Trophoblast cell (in vitro differentiated cells and primary cell): ENCODE results near the gene HSPH1.

Source experiments
- DNase-seq, 2 donors: peaks; one replicate each; pipeline ENCODE4 v3.0.0-alpha.2; 2016
- H2AFZ ChIP-seq: 2 replicates; pipeline ENCODE4 v1.6.1; 2013; ENCODE audit warnings: low read length, moderate library complexity, mild to moderate bottlenecking; ENCODE audit not compliant: insufficient read depth, poor library complexity
- H2AK5ac ChIP-seq: 2 replicates; pipeline ENCODE4 v1.6.1; 2013; ENCODE audit warnings: mild to moderate bottlenecking, low read length
- H2BK120ac ChIP-seq: 2 replicates; pipeline ENCODE4 v1.6.1; 2013; ENCODE audit warnings: low read length, mild to moderate bottlenecking, moderate library complexity; ENCODE audit not compliant: insufficient read depth, poor library complexity
- H2BK12ac ChIP-seq: 2 replicates; pipeline ENCODE4 v1.6.1; 2013; ENCODE audit warnings: mild to moderate bottlenecking, low read length, moderate library complexity
- H2BK5ac ChIP-seq: 2 replicates; pipeline ENCODE4 v1.6.1; 2013; ENCODE audit warnings: low read length, low read depth, moderate library complexity, mild to moderate bottlenecking; ENCODE audit not compliant: poor library complexity
- H3K14ac ChIP-seq: 2 replicates; pipeline ENCODE4 v1.6.1; 2013; ENCODE audit warnings: mild to moderate bottlenecking, low read length
- H3K18ac ChIP-seq: 2 replicates; pipeline ENCODE4 v1.6.1; 2013; ENCODE audit warnings: mild to moderate bottlenecking, low read length
- H3K23ac ChIP-seq: 2 replicates; pipeline ENCODE4 v1.6.1; 2013; ENCODE audit warnings: low read length
- H3K27ac ChIP-seq: 2 replicates; pipeline ENCODE4 v1.5.1; 2013; ENCODE audit warnings: low read depth, mild to moderate bottlenecking, inconsistent platforms, low read length, moderate library complexity
- H3K27me3 ChIP-seq: 2 replicates; pipeline ENCODE4 v1.6.1; 2013; ENCODE audit warnings: inconsistent platforms, mild to moderate bottlenecking, low read length, moderate library complexity; ENCODE audit not compliant: insufficient read depth
- H3K36me3 ChIP-seq, 2 experiments: 1 replicate in 1 of 2; 2 replicates in 1 of 2; pipeline ENCODE4 v1.6.1; 2013; ENCODE audit warnings: low read length in 2 of 2, mild to moderate bottlenecking in 2 of 2, moderate library complexity in 1 of 2; ENCODE audit not compliant: insufficient read depth in 2 of 2, control insufficient read depth in 1 of 2
- H3K4ac ChIP-seq: 2 replicates; pipeline ENCODE4 v1.6.1; 2013; ENCODE audit warnings: low read depth, mild to moderate bottlenecking, low read length, moderate library complexity
- H3K4me1 ChIP-seq, 2 experiments: 1 replicate in 1 of 2; 2 replicates in 1 of 2; pipeline ENCODE4 v1.6.1; 2013; ENCODE audit warnings: low read length in 2 of 2, mild to moderate bottlenecking in 2 of 2, moderate library complexity in 1 of 2; ENCODE audit not compliant: insufficient read depth in 2 of 2, control insufficient read depth in 1 of 2
- H3K4me2 ChIP-seq: 2 replicates; pipeline ENCODE4 v1.6.1; 2013; ENCODE audit warnings: inconsistent platforms, mild to moderate bottlenecking, low read length, moderate library complexity
- H3K4me3 ChIP-seq: 2 replicates; pipeline ENCODE4 v1.5.1; 2013; ENCODE audit warnings: mild to moderate bottlenecking, low read depth, low read length, inconsistent platforms
- H3K79me1 ChIP-seq: one replicate; pipeline ENCODE4 v1.6.1; 2013; ENCODE audit warnings: low read length
- H3K79me2 ChIP-seq: 2 replicates; pipeline ENCODE4 v1.6.1; 2013; ENCODE audit warnings: low read length, mild to moderate bottlenecking; ENCODE audit not compliant: control insufficient read depth, insufficient read depth, poor library complexity
- H3K9ac ChIP-seq: 2 replicates; pipeline ENCODE4 v1.6.1; 2013; ENCODE audit warnings: mild to moderate bottlenecking, low read length
- H3K9me3 ChIP-seq: 2 replicates; pipeline ENCODE4 v1.6.1; 2013; ENCODE audit warnings: low read depth, mild to moderate bottlenecking, control low read depth, inconsistent platforms, low read length; ENCODE audit not compliant: insufficient read depth
- H4K12ac ChIP-seq: 2 replicates; pipeline ENCODE4 v1.6.1; 2013; ENCODE audit warnings: low read depth, mild to moderate bottlenecking, low read length, moderate library complexity
- H4K8ac ChIP-seq: 2 replicates; pipeline ENCODE4 v1.6.1; 2013; ENCODE audit warnings: low read depth, mild to moderate bottlenecking, low read length, moderate library complexity
- H4K91ac ChIP-seq: one replicate; pipeline ENCODE4 v1.6.1; 2013; ENCODE audit warnings: low read depth, mild to moderate bottlenecking, low read length, moderate library complexity
- WGBS: extraction: QIAGEN DNeasy Blood & Tissue Kit; methylation state at CpG from one replicate; pipeline ENCODE4 v1.1.7; 2013; ENCODE audit warnings: missing lambda C conversion rate; ENCODE audit not compliant: insufficient read length, insufficient coverage; ENCODE audit errors: extremely low coverage; 5-methylcytosine and 5-hydroxymethylcytosine counted together

HSPH1 gene

GRCh38 chr13:31133621-31134020 is 28.1 kb downstream of the HSPH1 start:
- Histone ChIP-seq H4K8ac (no peak overlapping the region), H3K14ac (no peak overlapping the region), H3K27ac (no peak overlapping the region), H3K4me2 (no peak overlapping the region), H3K23ac (no peak overlapping the region), H3K36me3 (peaks cover 0 to 8% of the 10 kb centered on the region in 2 experiments), H3K79me1 (no peaks in the 10 kb centered on the region), H3K27me3 (no peaks in the 10 kb centered on the region), H3K79me2 (no peaks in the 10 kb centered on the region), H3K18ac (no peak overlapping the region), H3K4me1 (no peaks in the 10 kb centered on the region), H3K4me3 (no peak overlapping the region), H2BK120ac (no peak overlapping the region), H2AFZ (no peak overlapping the region), H2BK12ac (no peak overlapping the region), H2BK5ac (no peak overlapping the region), H3K9ac (no peak overlapping the region), H4K91ac (no peak overlapping the region), H3K9me3 (no peaks in the 10 kb centered on the region), H3K4ac (no peak overlapping the region), H2AK5ac (no peak overlapping the region), H4K12ac (no peak overlapping the region)
- no CpG with 5 or more reads among the region's 5 CpGs for WGBS
- no peak for DNase-seq

DNA sequence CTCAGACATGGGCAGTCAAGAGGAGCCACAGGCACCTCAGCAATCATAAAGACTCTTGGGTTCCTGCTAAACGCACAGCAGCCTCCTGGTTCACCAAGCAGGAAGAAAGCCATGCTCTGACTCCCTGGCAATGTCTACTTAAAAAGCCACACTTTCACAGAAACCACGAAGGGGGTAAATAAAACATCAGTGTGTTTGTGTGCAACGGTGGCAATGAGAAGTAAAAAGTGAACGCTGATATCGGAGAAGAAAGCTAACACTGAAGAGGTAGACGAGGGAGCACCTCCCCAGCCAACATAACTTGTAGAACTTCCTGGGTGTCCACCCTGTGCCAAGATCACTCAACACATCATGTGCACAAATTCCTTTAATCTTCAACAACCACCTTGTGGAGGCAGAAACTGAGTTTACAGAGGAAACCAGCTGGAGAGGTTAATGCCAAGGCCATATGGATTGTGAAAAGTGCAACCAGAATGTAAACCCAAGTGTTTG is 30.2 kb downstream of the HSPH1 start:
- no peak overlapping the region for H3K23ac ChIP-seq
- no peaks in the 10 kb centered on the region for H3K79me2 ChIP-seq
- no peak overlapping the region for H2BK12ac ChIP-seq
- no peak overlapping the region for H3K18ac ChIP-seq
- no peak overlapping the region for H3K4me2 ChIP-seq
- peaks cover 2% of the 10 kb centered on the region for H3K9me3 ChIP-seq
- H4K91ac ChIP-seq: no peak overlapping the region
- no CpG with 5 or more reads among the region's 6 CpGs for WGBS
- H3K36me3 ChIP-seq: peaks cover 0 to 3% of the 10 kb centered on the region in 2 experiments
- DNase-seq: no peak
- H3K27me3 ChIP-seq: no peaks in the 10 kb centered on the region
- no peak overlapping the region for H2AK5ac ChIP-seq
- no peak overlapping the region for H3K4me3 ChIP-seq
- no peak overlapping the region for H2BK120ac ChIP-seq
- H3K79me1 ChIP-seq: no peaks in the 10 kb centered on the region
- no peak overlapping the region for H3K27ac ChIP-seq
- H2BK5ac ChIP-seq: no peak overlapping the region
- no peak overlapping the region for H3K9ac ChIP-seq
- H4K12ac ChIP-seq: no peak overlapping the region
- no peak overlapping the region for H2AFZ ChIP-seq
- no peak overlapping the region for H4K8ac ChIP-seq
- no peaks in the 10 kb centered on the region for H3K4me1 ChIP-seq
- H3K14ac ChIP-seq: no peak overlapping the region
- no peak overlapping the region for H3K4ac ChIP-seq

GRCh38 chr13:31129419-31129818 is 32.3 kb downstream of the HSPH1 start:
- no peaks in the 10 kb centered on the region for H3K27me3 ChIP-seq
- H4K8ac ChIP-seq: no peak overlapping the region
- no peak overlapping the region for H3K4me2 ChIP-seq
- no peak overlapping the region for H2AK5ac ChIP-seq
- no peak for DNase-seq
- no peaks in the 10 kb centered on the region for H3K4me1 ChIP-seq
- no peak overlapping the region for H2BK120ac ChIP-seq
- no CpG with 5 or more reads among the region's 8 CpGs for WGBS
- H2AFZ ChIP-seq: no peak overlapping the region
- H2BK5ac ChIP-seq: no peak overlapping the region
- no peak overlapping the region for H3K14ac ChIP-seq
- no peak overlapping the region for H3K18ac ChIP-seq
- H3K79me2 ChIP-seq: no peaks in the 10 kb centered on the region
- H3K4me3 ChIP-seq: no peak overlapping the region
- no peaks in the 10 kb centered on the region for H3K79me1 ChIP-seq
- no peak overlapping the region for H3K27ac ChIP-seq
- peaks cover 2% of the 10 kb centered on the region for H3K9me3 ChIP-seq
- no peak overlapping the region for H3K4ac ChIP-seq
- H4K12ac ChIP-seq: no peak overlapping the region
- no peak overlapping the region for H2BK12ac ChIP-seq
- no peaks in the 10 kb centered on the region for H3K36me3 ChIP-seq
- no peak overlapping the region for H3K23ac ChIP-seq
- H4K91ac ChIP-seq: no peak overlapping the region
- H3K9ac ChIP-seq: no peak overlapping the region

- no peak overlapping the region for H3K23ac ChIP-seq
- peaks cover 2% of the 10 kb centered on the region for H3K9me3 ChIP-seq
- H3K27me3 ChIP-seq: no peaks in the 10 kb centered on the region
- H4K8ac ChIP-seq: no peak overlapping the region
- H3K18ac ChIP-seq: no peak overlapping the region
- no peak overlapping the region for H4K91ac ChIP-seq
- H3K4me1 ChIP-seq: no peaks in the 10 kb centered on the region
- no CpG with 5 or more reads among the region's 7 CpGs for WGBS
- H2BK120ac ChIP-seq: no peak overlapping the region
- no peak overlapping the region for H2BK12ac ChIP-seq
- no peaks in the 10 kb centered on the region for H3K36me3 ChIP-seq
- H3K79me1 ChIP-seq: no peaks in the 10 kb centered on the region
- H2BK5ac ChIP-seq: no peak overlapping the region
- H4K12ac ChIP-seq: no peak overlapping the region
- H2AK5ac ChIP-seq: no peak overlapping the region
- H3K4me3 ChIP-seq: no peak overlapping the region
- H3K14ac ChIP-seq: no peak overlapping the region
- H3K79me2 ChIP-seq: no peaks in the 10 kb centered on the region
- H3K4ac ChIP-seq: no peak overlapping the region
- H2AFZ ChIP-seq: no peak overlapping the region
- H3K4me2 ChIP-seq: no peak overlapping the region
- DNase-seq: no peak
- no peak overlapping the region for H3K27ac ChIP-seq
- H3K9ac ChIP-seq: no peak overlapping the region
These were observed 37.5 kb downstream of the HSPH1 start for GRCh38 chr13:31124204-31124603.
